Common myeloid progenitor, CD34-positive (primary cell): ENCODE data around the gene MGAT5.

Experiments
- CTCF ChIA-PET: fragments of 350-600 bp; sonication (Branson Sonifier 250); formaldehyde crosslinking; loops from one replicate; lab custom pipeline; 2021; ENCODE audit warnings: antibody characterized with exemption; lab: Charles Lee
- POLR2A ChIA-PET: fragments of 350-600 bp; sonication (Branson Sonifier 250); formaldehyde crosslinking; loops from one replicate; lab custom pipeline; 2021; ENCODE audit warnings: antibody characterized with exemption; lab: Charles Lee
- DNase-seq, 3 donors: peaks; one replicate each; pipeline versions ENCODE4 v3.0.0 to v3.0.0-alpha.2; 2013
- H3K27ac ChIP-seq, 2 experiments: 1 replicate in 1 of 2; 2 replicates in 1 of 2; pipeline ENCODE4 v1.7.0; 2013; ENCODE audit warnings: inconsistent platforms in 2 of 2, low read length in 2 of 2, mild to moderate bottlenecking in 2 of 2, low read depth in 1 of 2, moderate library complexity in 1 of 2; ENCODE audit not compliant: severe bottlenecking in 2 of 2, insufficient read depth in 1 of 2, poor library complexity in 1 of 2
- H3K27me3 ChIP-seq, 5 experiments: replicated peaks in 2 of 5; 1 replicate in 3 of 5; 2 replicates in 2 of 5; pipeline versions ENCODE4 v1.6.1 to v1.7.0; 2013; ENCODE audit warnings: low read length in 4 of 5, mild to moderate bottlenecking in 2 of 5, moderate library complexity in 2 of 5, inconsistent platforms in 1 of 5; ENCODE audit not compliant: insufficient read depth in 5 of 5, control insufficient read depth in 4 of 5
- H3K36me3 ChIP-seq, 4 experiments: 1 replicate in 2 of 4; 2 replicates in 2 of 4; pipeline versions ENCODE4 v1.6.1 to v1.7.0; 2013; ENCODE audit warnings: low read length in 3 of 4, control low read depth in 1 of 4, mild to moderate bottlenecking in 1 of 4; ENCODE audit not compliant: control insufficient read depth in 4 of 4, insufficient read depth in 4 of 4
- H3K4me1 ChIP-seq, 4 experiments: 1 replicate in 3 of 4; 2 replicates in 1 of 4; pipeline versions ENCODE4 v1.6.1 to v1.7.1; 2013; ENCODE audit warnings: low read length in 3 of 4, mild to moderate bottlenecking in 3 of 4, control low read depth in 1 of 4, inconsistent platforms in 1 of 4, moderate library complexity in 1 of 4; ENCODE audit not compliant: control insufficient read depth in 4 of 4, insufficient read depth in 4 of 4; ENCODE audit errors: control extremely low read depth in 1 of 4
- H3K4me3 ChIP-seq, 7 experiments: 1 replicate in 4 of 7; 2 replicates in 3 of 7; pipeline versions ENCODE4 v1.5.1 to v1.7.0; 2013; ENCODE audit warnings: mild to moderate bottlenecking in 7 of 7, low read length in 6 of 7, moderate library complexity in 6 of 7, inconsistent platforms in 2 of 7, low read depth in 2 of 7, control low read depth in 1 of 7; ENCODE audit not compliant: insufficient read depth in 4 of 7, control insufficient read depth in 1 of 7; ENCODE audit errors: extremely low read depth in 1 of 7
- H3K9me3 ChIP-seq, 5 experiments: 1 replicate in 4 of 5; 2 replicates in 1 of 5; pipeline versions ENCODE4 v1.6.1 to v1.7.1; 2013; ENCODE audit warnings: low read length in 4 of 5, mild to moderate bottlenecking in 2 of 5, inconsistent platforms in 1 of 5, low read depth in 1 of 5, moderate library complexity in 1 of 5; ENCODE audit not compliant: control insufficient read depth in 4 of 5, insufficient read depth in 2 of 5; ENCODE audit errors: control extremely low read depth in 1 of 5
- WGBS: methylation state at CpG from one replicate; pipeline ENCODE4 v1.1.5; 2013; ENCODE audit not compliant: insufficient coverage; 5-methylcytosine and 5-hydroxymethylcytosine counted together

Gene MGAT5

DNA sequence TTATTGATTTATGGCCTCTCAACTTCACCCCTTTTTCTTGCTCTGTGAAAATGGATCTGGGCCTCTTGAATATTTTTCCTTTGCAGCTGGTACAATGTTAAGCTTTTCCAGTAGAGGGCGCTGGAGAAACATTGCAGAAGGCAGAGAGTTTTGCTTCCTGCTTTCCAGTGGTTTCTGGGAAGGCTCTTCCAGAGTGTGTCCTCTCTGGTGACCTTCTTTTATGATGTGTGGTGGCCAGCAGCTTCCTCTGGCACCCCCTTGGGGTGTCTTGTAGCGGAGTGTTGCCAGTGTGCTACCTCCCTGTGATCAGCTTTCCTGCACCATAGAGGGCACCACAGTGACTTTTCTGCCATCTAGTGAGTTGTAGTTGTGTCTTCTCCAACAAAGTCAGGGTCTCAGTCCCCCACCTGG lies 25.4 kb upstream of the MGAT5 start:
- ChIA-PET POLR2A (no interaction called here), CTCF (interaction anchor here (1.8 to 8.0 kb wide), 3 partner anchors 13 to 110 kb away, joined by 5 to 39 read pairs (median 13); no protein-coding TSS in a partner anchor)
- Histone ChIP-seq H3K27ac (no peak overlapping the region), H3K4me3 (no peak overlapping the region), H3K27me3 (no peaks in the 10 kb centered on the region), H3K36me3 (no peaks in the 10 kb centered on the region), H3K4me1 (peaks cover 5 to 23% (median 14%) of the 10 kb centered on the region in 4 experiments), H3K9me3 (peaks cover 2 to 11% (median 5%) of the 10 kb centered on the region in 5 experiments)
- DNase-seq: no peak
- no CpG with 5 or more reads among the region's 2 CpGs for WGBS

DNA sequence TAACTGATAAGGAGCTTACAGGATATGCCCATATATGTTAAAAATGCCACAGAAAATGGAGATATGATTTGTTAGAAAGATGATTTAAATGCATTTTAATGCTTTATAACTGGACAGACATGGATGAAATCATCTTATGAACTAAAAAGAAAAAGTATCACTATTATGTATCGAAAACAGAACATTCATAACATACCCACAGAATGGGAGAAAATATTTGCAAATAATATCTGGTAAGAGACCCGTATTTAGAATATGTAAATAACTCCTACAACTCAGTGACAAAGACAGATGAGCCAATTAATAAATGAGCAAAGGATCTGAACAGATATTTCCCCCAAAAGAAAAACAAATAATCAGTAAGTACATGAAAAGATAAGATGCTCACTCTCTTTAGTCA lies 24.3 kb upstream of the MGAT5 start:
- Histone ChIP-seq H3K27ac (no peak overlapping the region), H3K4me3 (no peak overlapping the region), H3K36me3 (no peaks in the 10 kb centered on the region), H3K9me3 (peaks cover 2 to 11% (median 5%) of the 10 kb centered on the region in 5 experiments), H3K27me3 (no peaks in the 10 kb centered on the region), H3K4me1 (peaks cover 15 to 33% (median 24%) of the 10 kb centered on the region in 4 experiments)
- no CpG with 5 or more reads among the region's 2 CpGs for whole genome bisulfite sequencing
- ChIA-PET POLR2A (no interaction called here), CTCF (interaction anchor here (0.6 to 8.0 kb wide), 5 partner anchors 9 to 111 kb away, joined by 3 to 39 read pairs (median 3); no protein-coding TSS in a partner anchor)
- DNase-seq: no peak

GRCh38 chr2:134230885-134231284 lies 23.0 kb upstream of the MGAT5 start:
- Histone ChIP-seq H3K27me3 (no peaks in the 10 kb centered on the region), H3K27ac (no peak overlapping the region), H3K4me1 (peaks cover 17 to 35% (median 25%) of the 10 kb centered on the region in 4 experiments), H3K36me3 (no peaks in the 10 kb centered on the region), H3K9me3 (peaks cover 2 to 11% (median 5%) of the 10 kb centered on the region in 5 experiments), H3K4me3 (no peak overlapping the region)
- POLR2A ChIA-PET: no interaction called here
- DNase-seq: no peak
- CTCF ChIA-PET: interaction anchor here (0.8 to 8.0 kb wide), 7 partner anchors 10 to 182 kb away, joined by 3 to 39 read pairs (median 5); no protein-coding TSS in a partner anchor

DNA sequence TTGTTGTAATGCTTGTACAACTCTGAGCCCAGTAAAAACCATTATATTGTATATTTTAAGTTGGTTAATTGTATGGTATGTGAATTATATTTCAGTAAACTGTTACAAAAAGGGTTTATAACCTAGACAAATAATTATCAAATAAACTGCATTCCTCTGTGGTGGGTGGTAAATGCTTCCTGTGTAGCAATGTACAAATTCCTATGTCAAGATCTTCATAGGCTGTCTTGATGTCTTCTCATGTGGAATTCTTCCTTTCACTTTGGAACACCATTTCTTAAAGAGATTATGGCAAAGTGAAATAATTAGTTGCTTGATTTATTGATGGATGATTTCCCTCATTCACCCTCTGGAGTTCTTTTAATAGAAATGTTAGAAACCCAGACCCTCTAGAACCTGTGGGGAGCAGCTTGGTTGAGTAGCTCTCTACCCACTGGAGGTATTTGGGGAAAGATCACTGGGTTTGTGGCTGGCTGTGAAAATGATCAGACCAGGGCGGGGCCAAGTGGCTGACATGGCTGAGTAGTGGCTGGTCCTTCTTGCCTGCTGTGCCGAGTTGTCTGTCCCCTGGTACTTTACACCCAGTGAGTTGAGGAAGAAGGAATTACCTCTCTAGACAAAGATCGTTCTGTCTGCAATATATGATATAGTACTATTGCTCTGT lies 22.4 kb upstream of the MGAT5 start:
- peaks cover 2 to 11% (median 5%) of the 10 kb centered on the region in 5 experiments for H3K9me3 ChIP-seq
- no peak overlapping the region for H3K27ac ChIP-seq
- no peak for DNase-seq
- H3K27me3 ChIP-seq: no peaks in the 10 kb centered on the region
- ChIA-PET POLR2A (no interaction called here), CTCF (interaction anchor here (0.8 to 8.0 kb wide), 6 partner anchors 9 to 181 kb away, joined by 3 to 39 read pairs (median 5); no protein-coding TSS in a partner anchor)
- H3K36me3 ChIP-seq: no peaks in the 10 kb centered on the region
- WGBS: no CpG with 5 or more reads among the region's 3 CpGs
- H3K4me1 ChIP-seq: peaks cover 17 to 35% (median 25%) of the 10 kb centered on the region in 4 experiments
- H3K4me3 ChIP-seq: no peak overlapping the region

GRCh38 chr2:134231965-134232340 lies 21.9 kb upstream of the MGAT5 start:
- Histone ChIP-seq H3K4me1 (peaks cover 17 to 35% (median 25%) of the 10 kb centered on the region in 4 experiments), H3K36me3 (no peaks in the 10 kb centered on the region), H3K27ac (no peak overlapping the region), H3K4me3 (no peak overlapping the region), H3K27me3 (no peaks in the 10 kb centered on the region), H3K9me3 (peaks cover 2 to 11% (median 5%) of the 10 kb centered on the region in 5 experiments)
- ChIA-PET POLR2A (no interaction called here), CTCF (interaction anchor here (1.0 to 8.0 kb wide), 5 partner anchors 9 to 181 kb away, joined by 3 to 39 read pairs (median 5); no protein-coding TSS in a partner anchor)
- WGBS: 100% methylated on average over 1 of the region's 2 CpGs
- no peak for DNase-seq

DNA sequence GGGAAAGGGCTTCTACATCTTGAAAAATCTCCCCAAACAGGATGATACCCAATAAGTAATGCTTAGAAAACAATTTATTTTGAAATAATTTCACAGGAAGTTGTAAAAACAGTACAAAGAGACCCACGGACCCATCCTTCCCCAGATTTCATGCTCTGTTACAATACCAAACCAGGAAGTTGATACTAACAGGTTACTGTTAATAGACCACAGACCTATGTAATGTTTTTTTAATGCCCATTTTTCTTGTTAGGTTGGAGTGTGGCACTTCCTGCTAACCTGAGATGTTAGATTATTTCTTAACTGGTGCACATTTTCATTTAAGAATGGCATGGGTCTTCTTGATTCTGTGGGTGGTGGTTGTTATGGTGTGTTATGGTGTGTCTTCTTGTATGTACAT lies 21.4 kb upstream of the MGAT5 start:
- DNase-seq: peak in 1 of 3 donors; percentile 39
- WGBS: no CpG with 5 or more reads among the region's 1 CpG
- no peaks in the 10 kb centered on the region for H3K36me3 ChIP-seq
- H3K4me3 ChIP-seq: peak overlapping the region in 1 of 7 experiments; percentile 3
- POLR2A ChIA-PET: no interaction called here
- H3K9me3 ChIP-seq: peaks cover 2 to 11% (median 5%) of the 10 kb centered on the region in 5 experiments
- no peak overlapping the region for H3K27ac ChIP-seq
- CTCF ChIA-PET: interaction anchor here (1.8 to 8.0 kb wide), 3 partner anchors 8 to 114 kb away, joined by 5 to 39 read pairs (median 13); no protein-coding TSS in a partner anchor
- no peaks in the 10 kb centered on the region for H3K27me3 ChIP-seq
- H3K4me1 ChIP-seq: peaks cover 17 to 35% (median 25%) of the 10 kb centered on the region in 4 experiments
